Keratinocyte (primary cell): ENCODE results near the gene SCT. TPM values are rescaled to one million over a fixed set of nuclear protein-coding genes. Genes with fewer than 3 reads are reported as not detected.

Experiments used
- DNase-seq: peaks from one replicate; pipeline ENCODE4 v3.0.0-alpha.2; 2011; ENCODE audit warnings: low read depth, missing footprints, low spot score
- FAIRE-seq: peaks from 2 replicates; lab custom pipeline; 2011; peaks lifted over from hg19 to GRCh38; lab: Jason Lieb, UNC
- H2AFZ ChIP-seq: 2 replicates; pipeline ENCODE4 v1.6.0; 2012; ENCODE audit warnings: low read length, control low read depth, inconsistent platforms; ENCODE audit not compliant: control insufficient read depth
- H3K27ac ChIP-seq: 2 replicates; pipeline ENCODE4 v1.5.1; 2011; ENCODE audit warnings: low read length; ENCODE audit not compliant: control insufficient read depth, insufficient read depth
- H3K27me3 ChIP-seq: 3 replicates; pipeline ENCODE4 v1.6.0; 2011; ENCODE audit warnings: low read length; ENCODE audit not compliant: control insufficient read depth, insufficient read depth; ENCODE audit errors: extremely low read depth
- H3K36me3 ChIP-seq, 2 experiments: 2 replicates in 1 of 2; 3 replicates in 1 of 2; pipeline ENCODE4 v1.5.1; 2011; ENCODE audit warnings: low read length in 2 of 2, mild to moderate bottlenecking in 1 of 2; ENCODE audit not compliant: control insufficient read depth in 2 of 2, insufficient read depth in 2 of 2; ENCODE audit errors: extremely low read depth in 1 of 2
- H3K4me1 ChIP-seq: 3 replicates; pipeline ENCODE4 v1.5.1; 2011; ENCODE audit warnings: low read length; ENCODE audit not compliant: control insufficient read depth, insufficient read depth; ENCODE audit errors: extremely low read depth
- H3K4me2 ChIP-seq: 3 replicates; pipeline ENCODE4 v1.6.0; 2011; ENCODE audit warnings: low read depth, low read length; ENCODE audit not compliant: control insufficient read depth, insufficient read depth; ENCODE audit errors: extremely low read depth
- H3K4me3 ChIP-seq, 3 experiments: fragments of 200-600 bp in 1 of 3; sonication (generic) in 1 of 3; 2 replicates in 2 of 3; 3 replicates in 1 of 3; pipeline ENCODE4 v1.5.1; 2011 to 2016; ENCODE audit warnings: low read length in 3 of 3, mild to moderate bottlenecking in 3 of 3, control low read depth in 2 of 3, inconsistent platforms in 1 of 3, low read depth in 1 of 3, mixed read lengths in 1 of 3, mixed run types in 1 of 3, moderate library complexity in 1 of 3; ENCODE audit not compliant: control insufficient read depth in 2 of 3, insufficient read depth in 2 of 3; ENCODE audit errors: extremely low read depth in 1 of 3
- H3K79me2 ChIP-seq: 2 replicates; pipeline ENCODE4 v1.6.0; 2012; ENCODE audit warnings: low read length; ENCODE audit not compliant: control insufficient read depth, insufficient read depth
- H3K9ac ChIP-seq: 3 replicates; pipeline ENCODE4 v1.6.0; 2011; ENCODE audit warnings: low read length; ENCODE audit not compliant: control insufficient read depth, insufficient read depth; ENCODE audit errors: extremely low read depth
- H3K9me1 ChIP-seq: 3 replicates; pipeline ENCODE4 v1.6.0; 2011; ENCODE audit warnings: low read length; ENCODE audit not compliant: control insufficient read depth, insufficient read depth; ENCODE audit errors: extremely low read depth
- H3K9me3 ChIP-seq: 2 replicates; pipeline ENCODE4 v1.5.1; 2012; ENCODE audit warnings: low read depth, low read length; ENCODE audit not compliant: control insufficient read depth
- H4K20me1 ChIP-seq: 3 replicates; pipeline ENCODE4 v1.6.0; 2011; ENCODE audit warnings: low read length; ENCODE audit not compliant: control insufficient read depth, insufficient read depth; ENCODE audit errors: extremely low read depth
- EZH2 ChIP-seq: IDR thresholded peaks from one replicate; pipeline ENCODE4 v1.6.1; 2012; ENCODE audit warnings: inconsistent platforms, mild to moderate bottlenecking, low read length, moderate library complexity
- dilution Hi-C: fragments of 300-500 bp; cut with MboI; formaldehyde crosslinking; loops from one replicate; pipeline ENCODE4 v1.7.0; 2020; ENCODE audit warnings: low sequenced_read_pairs; ENCODE audit not compliant: extremely low pct_ligation_motif_present
- polyA minus RNA-seq, 3 experiments: library from RNA; depleted of rRNA, polyadenylated mRNA; stranded (reverse); fragments of >200 nt; gene quantifications; 1 replicate in 1 of 3; 2 replicates in 1 of 3; 3 replicates in 1 of 3; pipeline ENCODE4 v1.2.3, GENCODE V29; 2011
- polyA plus RNA-seq, 5 experiments: library from polyadenylated mRNA; depleted of rRNA in 3 of 5; stranded (reverse) in 3 of 5; stranded (forward) in 1 of 5; unstranded in 1 of 5; fragments of >200 nt; gene quantifications; 1 replicate in 1 of 5; 2 replicates in 3 of 5; 3 replicates in 1 of 5; pipeline versions ENCODE4 v1.2.1 to v1.2.3, GENCODE V29; 2011 to 2012; ENCODE audit warnings: missing spikeins in 2 of 5, low read depth in 1 of 5, low replicate concordance in 1 of 5
- TF ChIP-seq, protein P1 (sequence below), 3 experiments: IDR thresholded peaks in 1 of 3; conservative IDR thresholded peaks in 1 of 3; optimal IDR thresholded peaks in 1 of 3; 2 replicates in 2 of 3; 3 replicates in 1 of 3; pipeline versions ENCODE3 to v1.5.1; 2011; ENCODE audit warnings: low read length in 3 of 3, mild to moderate bottlenecking in 3 of 3, moderate library complexity in 2 of 3, control low read depth in 1 of 3, inconsistent platforms in 1 of 3; ENCODE audit not compliant: insufficient read depth in 2 of 3; ENCODE audit errors: extremely low read depth in 1 of 3

Gene SCT, protein sequence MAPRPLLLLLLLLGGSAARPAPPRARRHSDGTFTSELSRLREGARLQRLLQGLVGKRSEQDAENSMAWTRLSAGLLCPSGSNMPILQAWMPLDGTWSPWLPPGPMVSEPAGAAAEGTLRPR
- polyA plus RNA-seq, result not detected in 3 replicates
- not detected for polyA plus RNA-seq (2011; ENCODE audit: low read depth)
- polyA plus RNA-seq (2011; cell fraction: cytosol; rRNA removed), result not detected in 2 replicates
- not detected in 2 replicates for polyA plus RNA-seq (2011; cell fraction: nucleus; rRNA removed)
- polyA plus RNA-seq (2012; ENCODE audit: low replicate concordance), result not detected in 2 replicates
- not detected in 3 replicates for polyA minus RNA-seq
- not detected for polyA minus RNA-seq (2011; cell fraction: cytosol; rRNA and poly(A)+ RNA removed)
- polyA minus RNA-seq (2011; cell fraction: nucleus; rRNA and poly(A)+ RNA removed), result not detected in 2 replicates

DNA sequence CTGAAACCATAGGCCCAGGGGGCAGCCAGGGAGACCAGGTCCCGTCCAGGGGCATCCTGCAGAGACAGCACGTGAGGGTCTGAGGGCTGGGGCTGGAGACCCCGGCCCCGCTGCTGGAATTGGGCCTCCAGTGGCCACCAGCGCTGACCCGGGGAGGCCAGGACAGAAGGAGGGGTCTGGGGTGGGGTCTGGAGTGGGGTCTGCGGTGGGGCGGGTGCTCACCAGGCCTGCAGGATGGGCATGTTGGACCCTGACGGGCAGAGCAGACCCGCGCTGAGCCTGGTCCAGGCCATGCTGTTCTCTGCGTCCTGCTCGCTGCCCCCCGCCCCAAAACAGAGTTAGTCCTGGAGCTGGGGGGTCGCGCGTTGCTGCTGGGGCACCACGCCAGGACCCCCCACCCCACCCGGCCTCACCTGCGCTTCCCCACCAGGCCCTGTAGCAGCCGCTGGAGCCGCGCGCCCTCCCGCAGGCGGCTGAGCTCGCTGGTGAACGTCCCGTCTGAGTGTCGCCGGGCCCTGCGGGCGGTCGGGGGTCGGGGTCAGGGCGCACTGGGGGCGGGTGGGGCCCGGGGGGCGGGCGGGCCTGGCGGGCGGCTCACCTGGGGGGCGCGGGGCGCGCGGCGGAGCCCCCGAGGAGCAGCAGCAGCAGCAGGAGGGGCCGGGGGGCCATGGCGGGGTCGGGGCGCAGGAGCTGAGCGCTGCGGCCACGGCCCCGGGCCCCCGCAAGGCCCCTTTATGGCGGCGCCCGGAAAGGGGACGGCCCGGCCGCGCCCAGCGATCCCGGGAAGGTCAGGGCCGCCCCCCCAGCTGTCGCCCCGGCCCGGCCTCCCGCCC lies at the start of gene SCT:
Gene SCT, minus strand, starts transcription at position 707 of the 833 bp plus-strand sequence. Its CDS starts 38 bp downstream, at position 669.
- Histone ChIP-seq H3K9me1 (no peaks in the 10 kb centered on the region), H2AFZ (no peak within 1 kb of the TSS), H3K9ac (no peak within 1 kb of the TSS), H3K27ac (no peak within 1 kb of the TSS), H3K4me2 (no peak within 1 kb of the TSS), H3K4me3 (no peak within 1 kb of the TSS), H4K20me1 (no peaks in the 10 kb centered on the region), H3K9me3 (no peaks in the 10 kb centered on the region), H3K4me1 (no peaks in the 10 kb centered on the region), H3K27me3 (no peaks in the 10 kb centered on the region), H3K79me2 (no peaks in the 10 kb centered on the region), H3K36me3 (no peaks in the 10 kb centered on the region)
- TF ChIP-seq, protein P1, sequence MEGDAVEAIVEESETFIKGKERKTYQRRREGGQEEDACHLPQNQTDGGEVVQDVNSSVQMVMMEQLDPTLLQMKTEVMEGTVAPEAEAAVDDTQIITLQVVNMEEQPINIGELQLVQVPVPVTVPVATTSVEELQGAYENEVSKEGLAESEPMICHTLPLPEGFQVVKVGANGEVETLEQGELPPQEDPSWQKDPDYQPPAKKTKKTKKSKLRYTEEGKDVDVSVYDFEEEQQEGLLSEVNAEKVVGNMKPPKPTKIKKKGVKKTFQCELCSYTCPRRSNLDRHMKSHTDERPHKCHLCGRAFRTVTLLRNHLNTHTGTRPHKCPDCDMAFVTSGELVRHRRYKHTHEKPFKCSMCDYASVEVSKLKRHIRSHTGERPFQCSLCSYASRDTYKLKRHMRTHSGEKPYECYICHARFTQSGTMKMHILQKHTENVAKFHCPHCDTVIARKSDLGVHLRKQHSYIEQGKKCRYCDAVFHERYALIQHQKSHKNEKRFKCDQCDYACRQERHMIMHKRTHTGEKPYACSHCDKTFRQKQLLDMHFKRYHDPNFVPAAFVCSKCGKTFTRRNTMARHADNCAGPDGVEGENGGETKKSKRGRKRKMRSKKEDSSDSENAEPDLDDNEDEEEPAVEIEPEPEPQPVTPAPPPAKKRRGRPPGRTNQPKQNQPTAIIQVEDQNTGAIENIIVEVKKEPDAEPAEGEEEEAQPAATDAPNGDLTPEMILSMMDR (optimal IDR thresholded peaks at IDR 0.05 in 1 of 3, IDR thresholded peaks at IDR 0.05 in 1 of 3, conservative IDR thresholded peaks at IDR 0.05 in 1 of 3; ENCODE audit: extremely low read depth in 1 of 3, insufficient read depth in 2 of 3, low read length in 3 of 3), result no peak
- TF ChIP-seq EZH2, result no peak
- FAIRE-seq (no peak), DNase-seq (no peak)
- dilution Hi-C loops, result no loop called here

GRCh38 chr11:674406-674805 lies 47.4 kb upstream of the SCT start:
- no peak overlapping the region for H3K4me2 ChIP-seq
- no peaks in the 10 kb centered on the region for H3K4me1 ChIP-seq
- no peak overlapping the region for H3K4me3 ChIP-seq
- dilution Hi-C loops, result no loop called here
- no peak overlapping the region for H3K27ac ChIP-seq
- H3K9me1 ChIP-seq, result no peaks in the 10 kb centered on the region
- no peak for DNase-seq
- no peak for FAIRE-seq
- no peak for TF ChIP-seq EZH2
- TF ChIP-seq, protein P1 (optimal IDR thresholded peaks at IDR 0.05 in 1 of 3, IDR thresholded peaks at IDR 0.05 in 1 of 3, conservative IDR thresholded peaks at IDR 0.05 in 1 of 3; ENCODE audit: extremely low read depth in 1 of 3, insufficient read depth in 2 of 3, low read length in 3 of 3), result no peak
- H3K79me2 ChIP-seq, result no peaks in the 10 kb centered on the region
- no peaks in the 10 kb centered on the region for H3K27me3 ChIP-seq
- no peaks in the 10 kb centered on the region for H4K20me1 ChIP-seq
- H3K36me3 ChIP-seq, result peaks cover 14 to 27% of the 10 kb centered on the region in 2 experiments
- H3K9me3 ChIP-seq, result no peaks in the 10 kb centered on the region
- H2AFZ ChIP-seq, result no peak overlapping the region
- H3K9ac ChIP-seq, result no peak overlapping the region
